Right lobe of liver (tissue), 4 donors: ENCODE data around the gene AP2M1.

Source experiments
- CTCF ChIP-seq, 4 donors: fragments of 200-600 bp in 3 of 4; fragments of 450-650 bp in 1 of 4; IDR thresholded peaks; one replicate each; pipeline versions ENCODE4 v1.5.1 to v1.8.0; 2016 to 2022; ENCODE audit warnings: antibody characterized with exemption in 4 of 4, mild to moderate bottlenecking in 2 of 4
- POLR2A ChIP-seq: fragments of 450-650 bp; IDR thresholded peaks from one replicate; pipeline ENCODE4 v1.6.1; 2017; ENCODE audit warnings: antibody characterized with exemption, mild to moderate bottlenecking
- donor health status: DM: no; HTN: no; CAD: no.
- donor health status: DM: no; HTN: no; CAD: no.
- donor health status: DM: no; HTN: yes; CAD: no.

- no peak for TF ChIP-seq POLR2A
- TF ChIP-seq CTCF (IDR thresholded peaks at IDR 0.05), result no peak
Measured at GRCh38 chr3:184198509-184198908, 23.9 kb downstream of the AP2M1 start.
